DOHH2 (cell line): ENCODE measurements around the gene FBN1.

ENCODE experiments used
- H3F3A ChIP-seq: fragments of 200-600 bp; sonication (generic), shearing (Covaris generic); 2 replicates; pipeline ENCODE4 v1.6.0; 2016; ENCODE audit warnings: antibody characterized with exemption, mild to moderate bottlenecking; ENCODE audit not compliant: control insufficient read depth, insufficient read depth
- H3K27ac ChIP-seq: fragments of 200-600 bp; sonication (generic); 2 replicates; pipeline ENCODE4 v1.5.1; 2014; ENCODE audit warnings: low read depth, mild to moderate bottlenecking, low read length, moderate library complexity
- H3K27me3 ChIP-seq: fragments of 200-600 bp; sonication (generic); 2 replicates; pipeline ENCODE4 v1.6.1; 2014; ENCODE audit warnings: mild to moderate bottlenecking, low read length, mixed read lengths; ENCODE audit not compliant: control insufficient read depth
- H3K36me3 ChIP-seq: fragments of 200-600 bp; sonication (generic); 2 replicates; pipeline ENCODE4 v1.6.1; 2014; ENCODE audit warnings: mild to moderate bottlenecking, low read length, moderate library complexity, mixed read lengths; ENCODE audit not compliant: control insufficient read depth
- H3K4me1 ChIP-seq: fragments of 200-600 bp; sonication (generic); 2 replicates; pipeline ENCODE4 v1.6.1; 2014; ENCODE audit warnings: mild to moderate bottlenecking, low read length, mixed read lengths; ENCODE audit not compliant: control insufficient read depth
- H3K4me2 ChIP-seq: fragments of 200-600 bp; sonication (generic); 2 replicates; pipeline ENCODE4 v1.6.0; 2014; ENCODE audit warnings: mild to moderate bottlenecking, low read length, moderate library complexity
- H3K4me3 ChIP-seq: fragments of 200-600 bp; sonication (generic); 2 replicates; pipeline ENCODE4 v1.5.1; 2014; ENCODE audit warnings: mild to moderate bottlenecking, low read length, mixed read lengths
- H3K79me2 ChIP-seq: fragments of 200-600 bp; sonication (generic); 2 replicates; pipeline ENCODE4 v1.6.1; 2014; ENCODE audit warnings: mild to moderate bottlenecking, low read length, mixed read lengths; ENCODE audit not compliant: control insufficient read depth
- H3K9me2 ChIP-seq: fragments of 200-600 bp; sonication (generic); replicated peaks from 2 replicates; pipeline ENCODE4 v1.6.1; 2014; ENCODE audit warnings: mild to moderate bottlenecking, low read length, mixed read lengths; ENCODE audit not compliant: control insufficient read depth
- H3K9me3 ChIP-seq: fragments of 200-600 bp; sonication (generic); 2 replicates; pipeline ENCODE4 v1.6.1; 2014; ENCODE audit warnings: antibody characterized with exemption, low read length, mixed read lengths; ENCODE audit not compliant: control insufficient read depth, insufficient read depth
- H4K20me1 ChIP-seq: fragments of 200-600 bp; sonication (generic); 2 replicates; pipeline ENCODE4 v1.6.0; 2014; ENCODE audit warnings: low read depth, mild to moderate bottlenecking, antibody characterized with exemption, low read length, moderate library complexity; ENCODE audit not compliant: control insufficient read depth, insufficient read depth
- EZH2phosphoT487 ChIP-seq: fragments of 200-600 bp; sonication (generic); IDR thresholded peaks from 2 replicates; pipeline ENCODE4 v1.6.1; 2017; ENCODE audit warnings: borderline replicate concordance, mild to moderate bottlenecking, antibody characterized with exemption, low read length, moderate library complexity, mixed read lengths
- TF ChIP-seq, protein P1 (sequence below): fragments of 200-600 bp; sonication (generic); IDR thresholded peaks from one replicate; pipeline ENCODE4 v1.5.1; 2014; ENCODE audit warnings: antibody characterized with exemption, mild to moderate bottlenecking, low read depth, low read length; ENCODE audit not compliant: poor library complexity, severe bottlenecking

Gene FBN1

GRCh38 chr15:48619446-48619845, 26.1 kb downstream of the FBN1 start:
- Histone ChIP-seq H3K27ac (no peak overlapping the region), H3K9me2 (no peaks in the 10 kb centered on the region), H3K27me3 (no peaks in the 10 kb centered on the region), H3K4me1 (no peaks in the 10 kb centered on the region), H3K9me3 (no peaks in the 10 kb centered on the region), H4K20me1 (no peaks in the 10 kb centered on the region), H3K4me2 (no peak overlapping the region), H3K36me3 (no peaks in the 10 kb centered on the region), H3F3A (no peaks in the 10 kb centered on the region), H3K79me2 (no peaks in the 10 kb centered on the region), H3K4me3 (no peak overlapping the region)
- TF ChIP-seq, protein P1, sequence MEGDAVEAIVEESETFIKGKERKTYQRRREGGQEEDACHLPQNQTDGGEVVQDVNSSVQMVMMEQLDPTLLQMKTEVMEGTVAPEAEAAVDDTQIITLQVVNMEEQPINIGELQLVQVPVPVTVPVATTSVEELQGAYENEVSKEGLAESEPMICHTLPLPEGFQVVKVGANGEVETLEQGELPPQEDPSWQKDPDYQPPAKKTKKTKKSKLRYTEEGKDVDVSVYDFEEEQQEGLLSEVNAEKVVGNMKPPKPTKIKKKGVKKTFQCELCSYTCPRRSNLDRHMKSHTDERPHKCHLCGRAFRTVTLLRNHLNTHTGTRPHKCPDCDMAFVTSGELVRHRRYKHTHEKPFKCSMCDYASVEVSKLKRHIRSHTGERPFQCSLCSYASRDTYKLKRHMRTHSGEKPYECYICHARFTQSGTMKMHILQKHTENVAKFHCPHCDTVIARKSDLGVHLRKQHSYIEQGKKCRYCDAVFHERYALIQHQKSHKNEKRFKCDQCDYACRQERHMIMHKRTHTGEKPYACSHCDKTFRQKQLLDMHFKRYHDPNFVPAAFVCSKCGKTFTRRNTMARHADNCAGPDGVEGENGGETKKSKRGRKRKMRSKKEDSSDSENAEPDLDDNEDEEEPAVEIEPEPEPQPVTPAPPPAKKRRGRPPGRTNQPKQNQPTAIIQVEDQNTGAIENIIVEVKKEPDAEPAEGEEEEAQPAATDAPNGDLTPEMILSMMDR: no peak
- no peak for TF ChIP-seq EZH2phosphoT487

- Histone ChIP-seq H3K4me1 (no peaks in the 10 kb centered on the region), H3K4me2 (no peak overlapping the region), H3F3A (no peaks in the 10 kb centered on the region), H3K4me3 (no peak overlapping the region), H3K9me3 (no peaks in the 10 kb centered on the region), H3K36me3 (no peaks in the 10 kb centered on the region), H3K79me2 (no peaks in the 10 kb centered on the region), H3K27ac (no peak overlapping the region), H4K20me1 (no peaks in the 10 kb centered on the region), H3K27me3 (no peaks in the 10 kb centered on the region), H3K9me2 (no peaks in the 10 kb centered on the region)
- TF ChIP-seq, protein P1: no peak
- TF ChIP-seq EZH2phosphoT487: no peak
Observed at GRCh38 chr15:48617619-48618018, 27.9 kb downstream of the FBN1 start.

DNA sequence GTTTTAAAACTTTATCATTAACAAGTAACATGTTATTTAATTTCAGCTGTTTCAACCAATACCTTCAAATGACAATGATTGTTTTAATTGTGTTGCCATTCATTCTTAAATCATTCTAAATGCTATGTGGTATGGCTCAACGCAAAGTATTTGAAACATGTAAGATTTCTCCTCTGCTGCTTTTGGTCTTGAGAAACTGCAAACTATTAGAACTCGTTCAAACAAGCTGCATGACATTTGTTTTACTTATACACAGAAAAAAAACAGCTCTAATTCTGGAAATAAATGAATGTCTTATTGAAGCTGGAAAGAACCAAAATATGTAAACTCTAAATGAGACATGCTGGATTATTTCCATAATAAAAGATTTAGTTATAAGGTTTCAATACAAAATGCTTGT, 29.3 kb downstream of the FBN1 start:
- H3K4me2 ChIP-seq: no peak overlapping the region
- no peaks in the 10 kb centered on the region for H3K36me3 ChIP-seq
- H3K4me1 ChIP-seq: no peaks in the 10 kb centered on the region
- H3K9me3 ChIP-seq: no peaks in the 10 kb centered on the region
- H3K27ac ChIP-seq: no peak overlapping the region
- TF ChIP-seq, protein P1: no peak
- no peak for TF ChIP-seq EZH2phosphoT487
- H3K27me3 ChIP-seq: no peaks in the 10 kb centered on the region
- no peak overlapping the region for H3K4me3 ChIP-seq
- no peaks in the 10 kb centered on the region for H3F3A ChIP-seq
- no peaks in the 10 kb centered on the region for H4K20me1 ChIP-seq
- H3K79me2 ChIP-seq: no peaks in the 10 kb centered on the region
- no peaks in the 10 kb centered on the region for H3K9me2 ChIP-seq

DNA sequence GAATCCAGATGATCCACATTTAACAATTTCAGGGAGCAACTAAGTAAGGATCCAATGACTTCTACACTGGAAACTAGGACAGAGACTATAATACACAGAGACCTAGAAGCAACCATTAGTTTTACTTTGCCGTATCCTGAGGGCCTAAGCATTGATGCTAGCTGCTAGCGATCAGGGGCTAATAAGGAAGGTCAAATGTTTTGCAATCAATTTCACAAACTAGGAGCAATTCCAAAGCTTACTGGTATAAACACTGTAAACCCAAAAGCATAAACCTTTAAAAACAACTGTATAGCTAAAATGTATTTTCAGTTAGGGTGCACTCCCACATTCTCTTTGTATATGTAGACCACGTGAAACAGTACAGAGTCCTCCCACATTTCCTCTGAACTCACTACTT, 31.5 kb downstream of the FBN1 start:
- Histone ChIP-seq H3K4me1 (no peaks in the 10 kb centered on the region), H3K27ac (no peak overlapping the region), H3K27me3 (no peaks in the 10 kb centered on the region), H3K9me3 (no peaks in the 10 kb centered on the region), H3K79me2 (no peaks in the 10 kb centered on the region), H3K4me2 (no peak overlapping the region), H3K4me3 (no peak overlapping the region), H3K36me3 (no peaks in the 10 kb centered on the region), H3K9me2 (no peaks in the 10 kb centered on the region), H3F3A (no peaks in the 10 kb centered on the region), H4K20me1 (no peaks in the 10 kb centered on the region)
- TF ChIP-seq EZH2phosphoT487: no peak
- TF ChIP-seq, protein P1: no peak
